ENCODE results near the gene MED7.

Gene MED7

GRCh38 chr5:157106630-157107461 lies 35.8 kb downstream of the MED7 start:
- DNase-seq (ENCODE audit: low read depth, low spot score): no peak

- no peak for DNase-seq (ENCODE audit: low read depth, low spot score)
These were observed 42.5 kb downstream of the MED7 start for GRCh38 chr5:157100140-157100679.

- no peak for DNase-seq (ENCODE audit: low read depth, low spot score)
These were observed 54.2 kb downstream of the MED7 start for GRCh38 chr5:157088342-157088990.

Data from smooth muscle cell of the brain vasculature (primary cell).